Smooth muscle cell (in vitro differentiated cells): Measurements from ENCODE around the gene SAMD1. TPM values are rescaled to one million over a fixed set of nuclear protein-coding genes. Genes with fewer than 3 reads are reported as not detected.
A peak's percentile ranks its signal among the peaks of the same experiment; 100 is the strongest.

Experiments
- DNase-seq: peaks from one replicate; lab custom pipeline; 2025; ENCODE audit not compliant: unreplicated experiment; lab: John Stamatoyannopoulos, UW
- H2AFZ ChIP-seq: fragments of 200-600 bp; sonication (generic); 2 replicates; pipeline ENCODE4 v1.6.0; 2016; ENCODE audit warnings: antibody characterized with exemption, low read depth, mild to moderate bottlenecking
- H3F3A ChIP-seq: fragments of 200-600 bp; sonication (generic); 2 replicates; pipeline ENCODE4 v1.6.0; 2017; ENCODE audit warnings: antibody characterized with exemption, low read depth
- H3K27ac ChIP-seq: fragments of 200-600 bp; sonication (generic); 2 replicates; pipeline ENCODE4 v1.5.1; 2016; ENCODE audit warnings: low read depth, mild to moderate bottlenecking
- H3K27me3 ChIP-seq: fragments of 200-600 bp; sonication (generic); 2 replicates; pipeline ENCODE4 v1.6.1; 2016; ENCODE audit warnings: low read depth, mild to moderate bottlenecking
- H3K36me3 ChIP-seq: fragments of 200-600 bp; sonication (generic); 2 replicates; pipeline ENCODE4 v1.5.1; 2016; ENCODE audit warnings: low read depth
- H3K4me1 ChIP-seq: fragments of 200-600 bp; sonication (generic); 2 replicates; pipeline ENCODE4 v1.5.1; 2016; ENCODE audit warnings: low read depth
- H3K4me2 ChIP-seq: fragments of 200-600 bp; sonication (generic); 2 replicates; pipeline ENCODE4 v1.6.0; 2016; ENCODE audit warnings: mild to moderate bottlenecking
- H3K4me3 ChIP-seq: fragments of 200-600 bp; sonication (generic); 2 replicates; pipeline ENCODE4 v1.5.1; 2016; ENCODE audit warnings: mild to moderate bottlenecking
- H3K79me2 ChIP-seq: fragments of 200-600 bp; sonication (generic); 2 replicates; pipeline ENCODE4 v1.6.0; 2016; ENCODE audit warnings: low read depth, mild to moderate bottlenecking
- H3K9ac ChIP-seq: fragments of 200-600 bp; sonication (generic); 2 replicates; pipeline ENCODE4 v1.6.0; 2016; ENCODE audit warnings: low read depth
- H3K9me3 ChIP-seq: fragments of 200-600 bp; sonication (generic); replicated peaks from 2 replicates; pipeline ENCODE4 v1.5.1; 2016; ENCODE audit warnings: low read depth
- H4K20me1 ChIP-seq: fragments of 200-600 bp; sonication (generic); 2 replicates; pipeline ENCODE4 v1.6.0; 2016; ENCODE audit warnings: low read depth
- CTCF ChIP-seq: fragments of 200-600 bp; sonication (generic); IDR thresholded peaks from 2 replicates; pipeline ENCODE4 v1.5.1; 2017; ENCODE audit warnings: borderline replicate concordance, mild to moderate bottlenecking, antibody characterized with exemption; ENCODE audit not compliant: insufficient read depth, poor library complexity, severe bottlenecking
- whole genome bisulfite sequencing: methylation state at CpG from one replicate; pipeline ENCODE4 v1.1.7; 2016; ENCODE audit warnings: low lambda C conversion rate; 5-methylcytosine and 5-hydroxymethylcytosine counted together
- polyA plus RNA-seq: library from polyadenylated mRNA; unstranded; fragments of >200 nt; fragmentation: Nextera tagmentation; extraction: Ambion mirVana; gene quantifications from 2 replicates; pipeline ENCODE4 v1.2.1, GENCODE V29; 2016
- total RNA-seq: library from RNA; depleted of rRNA; stranded (reverse); fragments of >200 nt; gene quantifications from 2 replicates; pipeline ENCODE4 v1.2.3, GENCODE V29; 2014

The SAMD1 gene
- total and polyA plus RNA-seq, 2 experiments from 2014 or later: 35.0 to 71.3 TPM

GRCh38 chr19:14059652-14060155, 30.8 kb downstream of the SAMD1 start:
- H3K4me3 ChIP-seq: no peak overlapping the region
- H3K9me3 ChIP-seq: no peaks in the 10 kb centered on the region
- H3K9ac ChIP-seq: no peak overlapping the region
- 69% methylated on average over 8 of the region's 8 CpGs for WGBS
- H3F3A ChIP-seq: no peaks in the 10 kb centered on the region
- H3K27ac ChIP-seq: no peak overlapping the region
- DNase-seq: no peak
- H3K4me2 ChIP-seq: no peak overlapping the region
- no peak for TF ChIP-seq CTCF
- no peak overlapping the region for H2AFZ ChIP-seq
- no peaks in the 10 kb centered on the region for H3K79me2 ChIP-seq
- H3K4me1 ChIP-seq: no peaks in the 10 kb centered on the region
- no peaks in the 10 kb centered on the region for H3K36me3 ChIP-seq
- H3K27me3 ChIP-seq: peaks cover 9% of the 10 kb centered on the region
- no peaks in the 10 kb centered on the region for H4K20me1 ChIP-seq

- Histone ChIP-seq H3K36me3 (no peaks in the 10 kb centered on the region), H3K4me1 (no peaks in the 10 kb centered on the region), H3K27me3 (peaks cover 9% of the 10 kb centered on the region), H3K79me2 (no peaks in the 10 kb centered on the region), H3K27ac (no peak overlapping the region), H3K9me3 (no peaks in the 10 kb centered on the region), H3K9ac (no peak overlapping the region), H2AFZ (no peak overlapping the region), H3K4me3 (no peak overlapping the region), H3K4me2 (no peak overlapping the region), H3F3A (no peaks in the 10 kb centered on the region), H4K20me1 (no peaks in the 10 kb centered on the region)
- 43% methylated on average over 15 of the region's 15 CpGs for WGBS
- TF ChIP-seq CTCF: peak; percentile 52
- no peak for DNase-seq
Measured at GRCh38 chr19:14059093-14059480, 31.5 kb downstream of the SAMD1 start.

GRCh38 chr19:14058182-14059092, 32.1 kb downstream of the SAMD1 start:
- H3K9me3 ChIP-seq: no peaks in the 10 kb centered on the region
- TF ChIP-seq CTCF: no peak
- peaks cover 9% of the 10 kb centered on the region for H3K27me3 ChIP-seq
- no peaks in the 10 kb centered on the region for H3K79me2 ChIP-seq
- no peak for DNase-seq
- H3K4me3 ChIP-seq: peak overlapping the region; percentile 47
- H3K9ac ChIP-seq: no peak overlapping the region
- H4K20me1 ChIP-seq: no peaks in the 10 kb centered on the region
- no peaks in the 10 kb centered on the region for H3K36me3 ChIP-seq
- WGBS: 50% methylated on average over 12 of the region's 17 CpGs
- H3K27ac ChIP-seq: no peak overlapping the region
- no peaks in the 10 kb centered on the region for H3F3A ChIP-seq
- H3K4me2 ChIP-seq: peak overlapping the region; percentile 85
- no peak overlapping the region for H2AFZ ChIP-seq
- H3K4me1 ChIP-seq: no peaks in the 10 kb centered on the region
